HG03139 (cell line): ENCODE results near the gene MKI67.
"Not testable (repeated sequence)": the region's sequence is repeated elsewhere in the genome, so short reads cannot be mapped to it uniquely, and the experiment has no call there.

Experiments
- ATAC-seq: cut with Tn5 transposase; IDR thresholded peaks from one replicate; pipeline ENCODE4 v1.9.1; 2021; ENCODE audit not compliant: unreplicated experiment

MKI67 gene

GRCh38 chr10:128125944-128126764 is at the start of gene MKI67:
Gene MKI67 (minus strand): TSS chr10:128126423. CDS start chr10:128125667, 756 bp downstream.
- ATAC-seq: peak; percentile 84

GRCh38 chr10:128174581-128175559 is 48.6 kb upstream of the MKI67 start:
- ATAC-seq: no peak

- no peak for ATAC-seq
Measured at GRCh38 chr10:128173386-128173785, 47.2 kb upstream of the MKI67 start.

- ATAC-seq: no peak
Measured at GRCh38 chr10:128172756-128173155, 46.5 kb upstream of the MKI67 start.

GRCh38 chr10:128169811-128170379 is 43.7 kb upstream of the MKI67 start:
- ATAC-seq: no peak

- ATAC-seq: no peak
Measured at GRCh38 chr10:128167926-128168520, 41.8 kb upstream of the MKI67 start.

- not testable (repeated sequence) for ATAC-seq
Measured at GRCh38 chr10:128167123-128167522, 40.9 kb upstream of the MKI67 start.

GRCh38 chr10:128166151-128166550 is 39.9 kb upstream of the MKI67 start:
- ATAC-seq: no peak

- no peak for ATAC-seq
Measured at GRCh38 chr10:128165536-128165935, 39.3 kb upstream of the MKI67 start.

- ATAC-seq: no peak
Measured at GRCh38 chr10:128163701-128164100, 37.5 kb upstream of the MKI67 start.

- no peak for ATAC-seq
Measured at GRCh38 chr10:128161031-128161430, 34.8 kb upstream of the MKI67 start.

GRCh38 chr10:128160297-128160711 is 34.1 kb upstream of the MKI67 start:
- ATAC-seq: no peak

GRCh38 chr10:128158021-128158795 is 32.0 kb upstream of the MKI67 start:
- ATAC-seq: no peak

- ATAC-seq: no peak
Measured at GRCh38 chr10:128156999-128157755, 31.0 kb upstream of the MKI67 start.

GRCh38 chr10:128152741-128153580 is 26.7 kb upstream of the MKI67 start:
- no peak for ATAC-seq

- ATAC-seq: no peak
Measured at GRCh38 chr10:128151031-128151430, 24.8 kb upstream of the MKI67 start.

- no peak for ATAC-seq
Measured at GRCh38 chr10:128150561-128150960, 24.3 kb upstream of the MKI67 start.

GRCh38 chr10:128150045-128150493 is 23.8 kb upstream of the MKI67 start:
- peak; percentile 93 for ATAC-seq
